Hematopoietic multipotent progenitor cell treated with erythropoietin and hydrocortisone succinate and interleukin-3 and kit ligand, for 15 days (in vitro differentiated cells): ENCODE measurements around the gene SGMS1.
A peak's percentile ranks its signal among the peaks of the same experiment; 100 is the strongest.

ENCODE experiments used
- DNase-seq: peaks from one replicate; pipeline ENCODE4 v3.0.0-alpha.2; 2015; ENCODE audit warnings: low spot score

SGMS1 gene

DNA sequence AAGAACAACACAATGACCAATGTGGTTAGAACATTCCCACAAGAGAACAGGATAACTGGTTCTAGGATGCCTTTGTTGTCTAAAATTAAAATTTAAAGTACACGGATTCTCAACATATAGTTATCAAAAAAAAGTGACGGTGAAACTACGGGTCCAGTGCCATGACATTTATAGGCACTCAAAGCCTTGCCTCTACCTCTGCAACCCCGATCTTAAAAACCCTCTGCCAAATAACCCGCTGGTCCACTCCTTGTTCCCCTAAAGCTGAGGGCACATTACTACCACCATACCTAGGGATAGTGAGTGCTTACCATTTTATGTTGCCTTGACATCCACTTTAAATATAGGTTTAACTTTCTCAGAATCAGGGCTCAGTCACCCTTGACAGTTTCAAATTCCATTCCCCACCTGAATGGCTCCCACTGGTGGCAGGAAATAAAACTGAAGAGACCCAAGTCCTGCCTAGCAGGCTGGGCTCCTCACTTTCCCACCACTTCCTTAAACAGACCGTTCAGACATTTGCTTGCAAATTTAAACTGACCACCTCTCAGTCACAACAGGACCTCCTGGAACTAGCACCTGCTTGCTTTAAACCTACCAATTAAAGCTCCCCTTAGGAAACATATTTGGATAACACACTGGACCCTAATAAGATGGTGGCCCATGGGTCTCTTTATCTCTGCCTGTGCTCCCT is 202.6 kb downstream of the SGMS1 start:
- peak; percentile 76 for DNase-seq

DNA sequence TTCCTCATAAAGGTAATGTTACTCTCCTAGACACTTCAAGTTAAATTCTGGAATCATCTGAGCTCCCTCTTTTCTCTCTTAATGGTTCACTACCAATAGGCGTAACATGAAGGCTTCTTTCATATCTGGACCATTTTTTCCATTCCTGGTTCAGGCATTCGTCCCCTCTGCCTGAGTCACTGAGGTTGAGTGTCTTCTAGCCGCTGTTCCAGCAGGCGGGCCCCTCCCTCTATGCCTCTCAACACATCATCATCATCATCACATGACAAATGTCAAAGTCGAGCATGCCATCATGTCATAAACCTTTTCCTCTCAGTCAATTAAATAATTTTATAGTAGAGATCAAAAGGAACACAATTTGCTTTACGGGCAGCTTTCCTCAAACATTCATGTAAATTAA is 203.6 kb downstream of the SGMS1 start:
- peak; percentile 31 for DNase-seq

DNA sequence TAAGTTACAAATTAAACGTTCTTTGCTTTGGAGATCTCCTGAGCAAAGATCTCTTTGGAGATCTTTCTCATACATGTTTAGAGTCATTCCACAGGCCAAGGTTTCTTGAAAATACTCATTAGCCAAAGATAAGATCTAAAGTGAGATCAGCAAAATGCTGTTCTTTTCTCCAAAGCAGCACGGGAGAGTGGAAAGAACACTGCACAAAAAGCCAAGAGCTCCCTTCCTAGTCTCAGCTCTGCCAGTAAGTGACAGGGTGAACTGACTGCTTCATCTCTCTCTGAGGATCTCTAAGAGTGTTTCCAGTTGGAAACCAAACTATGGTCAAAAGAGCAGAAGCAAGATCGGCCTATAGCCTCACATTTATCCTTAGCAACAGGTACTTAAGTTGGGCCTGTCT is 204.0 kb downstream of the SGMS1 start:
- no peak for DNase-seq

DNA sequence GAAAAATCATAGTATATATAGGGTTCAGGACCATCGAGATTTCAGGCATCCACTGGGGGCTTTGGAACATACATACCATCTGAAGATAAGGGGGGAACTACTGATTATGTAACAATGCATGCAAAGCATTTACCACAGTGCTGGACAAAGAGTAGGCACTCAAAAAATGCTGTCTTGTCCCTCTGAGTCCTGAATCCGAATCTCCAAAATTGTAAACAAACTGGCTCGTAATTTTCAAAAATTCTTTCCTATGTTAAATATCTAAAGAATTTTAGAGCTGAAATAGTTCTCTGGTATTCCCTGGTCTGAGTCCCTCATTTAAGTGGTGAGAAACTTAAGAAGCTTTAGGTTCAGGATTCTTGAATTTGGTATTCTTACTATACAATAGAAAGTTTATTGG is 204.7 kb downstream of the SGMS1 start:
- DNase-seq = no peak

DNA sequence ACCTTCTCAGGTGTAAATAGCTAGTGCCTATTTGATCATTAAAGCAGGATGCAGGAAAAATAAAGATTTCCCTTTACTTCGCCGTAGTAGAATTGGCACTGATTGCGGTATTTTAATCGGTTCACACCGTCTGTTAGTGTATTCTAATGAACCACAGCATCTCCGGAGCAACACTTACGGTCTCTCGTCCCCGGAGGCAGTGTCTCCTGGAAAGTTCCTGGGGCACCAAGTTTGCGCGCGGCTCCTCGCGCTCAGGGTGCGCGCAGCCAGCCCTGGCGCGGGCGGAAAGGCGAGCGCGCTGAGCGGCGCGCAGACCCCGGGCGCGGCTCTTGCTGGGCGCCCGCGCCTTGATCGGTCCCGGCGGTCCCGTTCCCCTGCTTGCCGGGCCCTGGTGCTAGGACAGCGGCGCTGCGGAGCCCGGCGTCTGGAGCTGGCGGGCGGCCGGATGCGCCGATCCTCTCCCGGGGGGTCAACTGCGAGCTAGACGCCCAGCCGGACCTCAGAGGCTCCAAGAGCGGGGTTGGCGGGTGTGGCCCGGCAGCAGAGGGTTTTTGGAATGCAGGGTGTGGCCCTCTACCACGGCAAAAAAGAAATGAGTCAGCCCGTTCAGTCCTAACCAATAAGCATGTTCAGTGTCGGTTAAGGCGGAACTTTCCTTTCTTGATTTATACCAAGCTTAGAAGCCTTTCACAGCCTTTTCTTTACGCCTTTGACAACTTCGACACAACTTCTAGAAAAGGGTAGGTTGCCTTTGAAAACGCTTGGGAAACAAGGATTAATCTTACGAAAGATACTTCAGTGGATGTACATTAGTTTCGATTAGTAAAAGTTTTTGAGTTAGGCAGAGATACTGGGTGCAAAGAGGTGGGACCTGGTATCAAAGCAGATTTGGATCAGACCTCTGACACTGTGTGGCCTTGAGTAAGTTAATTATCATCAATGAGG is 205.6 kb downstream of the SGMS1 start:
- DNase-seq = peak; percentile 90

DNA sequence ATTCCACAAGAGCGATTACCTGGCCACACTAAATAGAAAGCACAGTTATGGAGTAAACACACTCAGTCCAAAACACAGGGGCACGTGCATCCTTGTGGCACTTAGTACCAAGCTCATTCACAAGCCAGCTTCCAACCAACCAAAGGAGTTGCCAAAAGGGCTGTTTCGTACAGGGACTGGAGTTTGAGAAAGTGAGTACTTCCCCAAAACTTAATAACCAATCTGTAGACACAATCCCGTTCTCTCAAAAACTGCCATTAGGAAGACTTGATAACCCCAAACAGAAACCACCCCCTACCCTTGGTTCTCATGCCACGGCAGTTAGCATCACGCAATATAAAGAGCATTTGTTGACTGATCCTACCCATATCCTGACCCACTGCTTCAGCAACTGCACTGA is 206.3 kb downstream of the SGMS1 start:
- DNase-seq = peak; percentile 45

DNA sequence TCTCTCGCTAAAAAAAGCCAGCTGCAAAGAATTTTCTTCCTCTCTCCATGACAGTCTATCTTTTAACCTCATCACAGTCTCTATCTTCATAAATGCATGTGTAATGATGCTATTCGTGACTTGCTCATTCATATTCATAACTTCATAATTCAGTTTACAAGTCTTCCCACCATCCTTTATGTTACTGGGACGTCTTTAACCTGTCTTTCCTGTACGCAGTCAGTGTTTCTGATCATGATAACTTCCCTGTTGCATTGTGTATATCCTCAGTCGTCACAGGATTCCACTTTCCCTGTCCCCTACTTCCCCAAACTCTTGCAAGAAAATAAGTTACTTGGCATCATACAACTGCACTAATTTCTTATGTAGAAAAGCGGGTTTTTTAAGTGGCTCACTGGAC is 206.9 kb downstream of the SGMS1 start:
- DNase-seq = no peak

DNA sequence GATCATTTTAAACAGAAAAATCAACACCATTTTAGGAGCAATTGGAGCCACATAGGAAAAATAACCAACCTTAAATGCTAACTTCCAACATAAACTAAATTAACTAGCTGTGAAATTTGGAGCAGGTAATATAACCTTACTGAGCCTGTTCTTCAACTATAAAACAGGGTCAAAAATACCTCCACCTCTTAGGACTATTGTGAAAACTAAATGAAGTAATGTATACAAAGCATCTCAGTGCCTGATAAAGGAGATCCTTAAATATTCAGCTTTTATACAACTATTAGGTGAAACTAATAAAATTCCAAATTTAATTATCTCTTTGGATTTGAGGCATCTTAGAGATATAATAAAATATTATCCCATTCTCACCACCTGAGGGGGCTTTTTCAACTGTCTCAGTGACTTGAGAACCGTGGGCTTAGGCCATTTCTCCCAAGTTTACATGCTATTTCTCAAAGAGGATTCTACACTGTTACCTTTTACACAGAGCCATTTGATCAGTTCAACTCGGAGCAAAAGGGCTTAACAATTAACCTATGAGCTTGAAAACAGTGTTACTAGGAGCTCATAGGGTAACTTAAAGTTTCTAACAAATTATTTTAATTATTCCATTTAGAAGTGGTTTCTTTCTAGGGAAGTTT is 207.5 kb downstream of the SGMS1 start:
- DNase-seq = no peak

DNA sequence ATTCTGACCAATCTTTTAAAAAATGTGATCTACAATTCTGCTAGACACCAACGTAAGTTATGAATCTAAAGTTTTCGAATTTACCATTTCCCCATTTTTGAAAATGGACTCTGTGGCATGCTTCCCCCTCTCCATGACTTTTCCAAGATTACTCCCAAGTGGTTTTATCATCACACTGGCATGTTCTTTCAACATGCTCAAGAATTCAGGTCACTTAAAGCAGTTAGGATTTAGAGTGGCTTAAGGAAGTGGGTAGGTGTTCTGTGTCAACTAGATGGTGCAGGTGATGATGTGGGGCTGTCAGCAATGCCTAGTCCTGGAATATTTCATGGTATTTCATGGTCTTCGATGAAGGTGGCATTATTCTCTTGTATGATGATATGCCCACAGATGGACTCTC is 208.5 kb downstream of the SGMS1 start:
- no peak for DNase-seq

DNA sequence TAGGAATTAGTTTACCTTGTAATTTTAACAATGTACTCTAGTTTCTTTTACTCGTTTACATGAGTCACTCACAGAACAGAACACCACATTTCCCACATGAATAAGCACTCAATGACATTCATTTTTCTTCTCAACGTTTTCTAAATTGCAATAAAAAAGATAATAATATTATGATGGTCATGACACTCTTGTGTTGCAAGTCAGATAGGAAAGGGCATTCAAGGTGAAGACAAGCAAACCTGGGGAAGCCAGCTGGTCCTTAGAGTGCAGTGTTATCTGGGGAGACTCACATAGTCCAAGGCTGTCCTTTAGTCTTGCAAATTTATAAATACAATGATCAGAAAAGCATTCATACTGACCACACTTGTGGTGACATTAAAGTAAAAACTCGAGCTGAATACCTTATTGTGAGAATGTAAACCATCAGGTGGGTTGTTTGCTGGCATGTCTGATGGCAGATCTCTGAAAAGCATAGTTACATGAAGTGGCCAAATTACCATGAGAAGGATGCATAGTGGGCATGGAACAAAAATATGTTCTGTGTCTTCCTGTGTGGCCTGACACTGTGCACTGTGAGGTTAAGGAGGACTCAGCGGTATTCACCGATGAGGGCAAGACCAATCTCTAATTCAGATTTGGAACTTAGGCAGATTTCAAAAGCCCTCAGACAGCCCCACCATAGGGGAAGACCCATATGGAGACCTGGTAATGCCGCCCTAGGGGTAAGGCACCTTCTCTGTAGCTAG is 213.5 kb downstream of the SGMS1 start:
- peak; percentile 44 for DNase-seq

DNA sequence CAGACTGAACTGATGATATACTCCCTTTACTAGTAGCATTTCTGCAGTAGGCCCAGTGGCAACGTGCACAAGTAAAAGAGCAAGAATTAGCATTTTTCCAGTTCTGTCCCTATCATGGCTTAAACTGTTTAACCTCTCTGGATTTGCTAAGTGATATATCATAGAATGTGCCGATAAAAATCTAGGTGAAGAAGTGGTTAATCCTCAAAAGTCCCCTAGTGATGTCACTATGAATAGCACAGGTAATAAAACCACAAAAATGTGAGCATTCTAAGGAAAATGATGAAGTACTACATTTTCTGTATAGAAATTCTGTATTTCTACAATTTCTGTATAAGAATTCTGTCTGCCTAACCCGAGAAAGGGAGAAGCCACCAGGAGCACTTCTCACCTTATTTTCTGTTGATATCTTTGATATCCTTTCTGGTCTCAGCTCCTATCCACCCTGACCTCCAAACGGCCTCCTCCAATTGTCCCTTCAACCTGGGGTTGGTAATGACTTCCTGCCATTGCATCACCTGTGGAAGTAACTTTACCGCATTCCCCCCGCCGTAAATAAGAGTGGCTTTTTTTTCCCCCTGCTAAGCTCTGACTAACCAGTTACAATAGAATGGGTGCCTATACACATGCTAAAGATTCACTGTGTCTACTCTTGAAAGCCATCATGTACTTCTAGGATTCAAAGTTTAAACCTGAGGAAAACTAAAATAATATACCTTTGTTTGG is 216.5 kb downstream of the SGMS1 start:
- DNase-seq = no peak

DNA sequence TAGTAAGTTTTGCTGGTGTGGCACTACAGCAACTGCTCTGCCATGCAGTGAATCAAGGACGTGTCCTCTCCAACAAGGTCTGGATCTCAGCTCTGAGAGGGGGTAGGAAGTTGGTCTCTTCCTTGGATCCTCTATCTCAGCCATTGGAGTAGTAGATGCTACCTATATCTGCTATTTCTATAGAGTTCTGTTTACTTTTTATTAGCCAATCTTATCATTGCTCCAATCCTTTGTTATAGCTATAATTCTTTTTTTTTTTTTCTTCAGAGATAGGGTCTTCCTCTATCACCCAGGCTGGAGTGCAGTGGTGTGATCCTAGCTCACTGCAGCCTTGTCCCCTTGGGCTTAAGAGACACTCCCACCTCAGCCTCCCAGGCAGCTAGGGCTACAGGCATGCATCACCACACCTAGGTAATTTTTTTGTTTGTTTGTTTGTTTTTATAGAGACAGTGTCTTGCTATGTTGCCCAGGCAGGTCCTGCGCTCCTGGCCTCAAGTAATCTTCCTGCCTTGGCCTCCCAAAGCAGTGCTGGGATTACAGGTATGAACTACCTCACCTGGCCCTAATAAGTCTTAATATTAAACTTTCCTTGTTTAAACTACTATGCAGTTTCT is 217.2 kb downstream of the SGMS1 start:
- no peak for DNase-seq

DNA sequence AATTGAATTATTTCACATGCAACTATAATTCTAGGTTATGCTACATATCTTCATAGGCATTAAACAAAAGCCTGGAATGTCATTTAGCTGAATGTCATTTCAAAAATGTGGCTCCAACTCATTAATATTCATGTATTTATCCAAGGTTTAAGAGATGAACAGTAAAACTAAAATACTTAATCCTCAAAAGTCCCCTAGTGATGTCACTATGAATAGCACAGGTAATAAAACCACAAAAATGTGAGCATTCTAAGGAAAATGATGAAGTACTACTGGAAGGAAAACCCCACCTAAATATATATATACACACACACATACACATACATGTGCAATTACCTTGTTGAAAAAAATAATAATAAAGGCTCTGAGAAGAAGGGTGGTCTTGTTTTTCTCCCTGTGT is 218.0 kb downstream of the SGMS1 start:
- DNase-seq = no peak

DNA sequence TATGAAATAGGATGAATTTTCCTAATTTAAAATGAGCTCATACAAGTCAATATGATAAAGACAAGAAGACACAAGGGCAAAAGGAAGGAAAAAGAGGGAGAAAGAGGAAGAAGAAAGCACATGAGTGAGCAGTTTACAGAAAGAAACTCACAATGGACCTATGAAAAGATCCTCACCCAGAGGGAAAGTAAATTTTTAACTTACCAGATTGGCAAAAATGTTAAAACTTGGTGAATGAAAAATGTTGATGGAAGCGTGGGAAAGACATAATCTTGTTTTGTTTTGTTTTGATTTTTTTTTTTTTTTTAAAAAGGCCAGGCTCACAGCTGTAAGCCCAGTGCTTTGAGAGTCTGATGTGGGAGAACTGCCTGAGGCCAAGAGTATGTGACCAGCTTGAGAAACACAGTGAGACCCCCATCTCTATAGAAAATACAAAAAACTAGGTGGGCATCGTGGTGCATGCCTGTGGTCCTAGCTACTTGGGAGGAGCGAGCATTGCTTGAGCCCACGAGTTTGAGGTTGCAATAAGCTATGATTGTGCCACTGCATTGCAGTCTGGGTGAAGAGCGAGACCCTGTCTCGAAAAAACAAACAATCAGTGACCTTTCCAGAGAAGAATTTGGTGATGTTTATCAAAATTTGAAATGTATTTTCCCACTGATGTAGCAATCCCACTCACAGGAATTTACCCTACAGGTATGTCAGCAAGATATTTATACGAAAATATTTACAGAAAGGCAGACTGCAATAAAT is 219.6 kb downstream of the SGMS1 start:
- DNase-seq = no peak

DNA sequence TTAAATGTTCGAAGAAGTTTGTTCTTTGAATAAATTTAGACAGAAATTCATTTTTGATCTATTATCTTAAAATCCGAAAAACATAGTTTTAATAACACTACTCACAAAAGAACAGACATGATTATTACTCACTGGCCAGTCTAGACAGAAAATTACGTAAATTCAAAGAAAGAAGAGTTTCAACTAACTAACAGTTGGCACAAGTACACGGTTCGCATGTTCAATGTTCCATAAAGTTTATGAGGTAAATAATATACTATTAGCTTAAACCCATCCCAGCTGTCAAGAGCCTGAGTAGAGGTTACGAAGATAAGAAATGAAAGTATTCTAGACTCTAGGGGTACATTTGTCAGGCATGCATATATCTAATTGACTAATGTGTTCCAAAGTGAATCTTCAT is 220.7 kb downstream of the SGMS1 start:
- DNase-seq = no peak

DNA sequence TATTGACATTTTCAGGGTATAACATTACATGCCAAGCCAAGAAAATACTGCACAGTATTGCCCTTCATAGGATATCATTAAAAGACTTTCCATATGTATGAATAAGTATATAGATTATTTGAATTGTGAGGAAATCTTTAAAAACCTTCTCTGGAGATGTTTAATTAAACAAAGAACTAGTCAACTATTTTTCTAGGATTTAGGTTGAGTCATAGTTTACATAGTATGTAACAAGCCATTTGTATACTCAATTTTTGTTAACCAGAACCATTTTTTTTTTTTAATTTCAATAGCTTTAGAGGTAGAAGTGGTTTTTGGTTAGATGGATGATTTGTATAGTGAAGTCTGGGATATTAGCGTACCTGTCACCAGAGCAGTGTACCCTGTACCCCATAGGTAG is 221.3 kb downstream of the SGMS1 start:
- no peak for DNase-seq

DNA sequence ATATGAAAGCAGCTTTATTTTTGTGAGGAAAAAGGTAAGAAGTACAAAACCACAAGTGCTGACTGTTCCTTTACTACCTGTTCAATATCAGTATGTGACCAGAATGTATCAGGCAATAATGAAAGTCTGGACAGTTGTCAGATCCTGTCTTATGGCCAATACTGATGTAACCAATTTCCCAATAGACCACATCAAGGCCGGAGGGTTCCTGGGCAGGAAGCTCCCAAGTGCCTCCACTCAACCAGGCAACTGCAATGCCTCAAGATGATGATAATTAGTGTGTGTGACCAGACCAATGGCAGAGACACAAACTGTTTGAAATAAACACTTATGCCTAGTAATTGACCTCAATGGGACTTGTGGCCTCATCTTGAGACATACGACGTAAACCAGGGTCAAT is 223.1 kb downstream of the SGMS1 start:
- DNase-seq = no peak

DNA sequence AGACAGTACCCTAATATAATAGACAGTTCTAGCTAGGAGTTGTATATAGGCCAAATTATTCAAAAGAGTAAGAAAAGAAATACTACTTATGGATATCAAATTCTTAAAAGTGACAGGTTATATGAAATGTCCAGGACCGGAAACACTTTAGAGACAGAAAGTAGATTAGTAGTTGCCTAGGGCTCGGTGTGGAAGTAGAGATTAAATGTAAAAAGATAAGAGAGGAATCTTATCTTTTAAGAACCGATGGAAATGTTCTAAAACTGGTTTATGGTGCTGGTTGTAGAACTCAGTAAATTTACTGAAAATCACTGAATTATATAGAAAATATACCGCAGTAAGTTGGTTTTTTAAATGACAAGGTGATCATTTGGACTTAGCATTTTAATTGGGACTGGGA is 224.9 kb downstream of the SGMS1 start:
- no peak for DNase-seq

DNA sequence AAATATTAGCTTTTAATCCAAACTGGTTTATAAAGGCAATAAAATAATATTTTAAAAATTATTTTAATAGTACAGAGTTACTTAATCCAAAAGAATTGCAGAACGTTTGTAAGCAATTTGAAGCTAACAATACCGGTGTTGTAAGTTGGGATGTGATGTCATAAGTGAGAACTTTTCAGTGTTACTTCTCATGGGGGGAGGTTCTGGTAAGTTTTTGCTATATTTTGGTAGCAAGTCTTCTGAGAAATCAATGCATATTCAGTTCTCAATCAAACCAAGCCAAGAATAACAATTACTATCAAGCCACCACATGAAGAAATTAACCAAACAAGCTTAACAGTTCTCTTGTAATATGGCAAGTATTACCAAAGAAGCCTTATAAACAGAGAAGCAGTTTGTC is 225.4 kb downstream of the SGMS1 start:
- DNase-seq = no peak
